Measurements from ENCODE around the gene TAF4B.
"Not testable (repeated sequence)": the region's sequence is repeated elsewhere in the genome, so short reads cannot be mapped to it uniquely, and the experiment has no call there.

TAF4B gene

DNA sequence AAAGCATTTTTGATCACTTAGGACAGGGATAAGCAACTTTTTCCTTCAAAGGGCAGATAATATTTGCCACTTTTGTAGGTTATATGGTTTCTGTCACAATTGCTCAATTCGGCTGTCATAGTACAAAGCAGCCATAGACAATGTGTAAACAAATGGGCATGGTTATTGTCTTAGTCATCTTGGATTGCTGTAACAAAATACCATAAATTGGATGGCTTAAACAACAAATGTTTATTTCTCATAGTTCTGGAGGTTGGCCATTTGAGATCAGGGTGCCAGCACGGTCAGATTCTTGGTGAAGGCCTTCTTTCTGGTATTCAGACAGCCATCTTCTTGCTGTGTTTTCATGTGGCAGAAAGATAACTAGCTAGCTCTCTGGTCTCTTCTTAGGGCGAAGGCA, 91.2 kb downstream of the TAF4B start:
- DNase-seq, result no peak

DNA sequence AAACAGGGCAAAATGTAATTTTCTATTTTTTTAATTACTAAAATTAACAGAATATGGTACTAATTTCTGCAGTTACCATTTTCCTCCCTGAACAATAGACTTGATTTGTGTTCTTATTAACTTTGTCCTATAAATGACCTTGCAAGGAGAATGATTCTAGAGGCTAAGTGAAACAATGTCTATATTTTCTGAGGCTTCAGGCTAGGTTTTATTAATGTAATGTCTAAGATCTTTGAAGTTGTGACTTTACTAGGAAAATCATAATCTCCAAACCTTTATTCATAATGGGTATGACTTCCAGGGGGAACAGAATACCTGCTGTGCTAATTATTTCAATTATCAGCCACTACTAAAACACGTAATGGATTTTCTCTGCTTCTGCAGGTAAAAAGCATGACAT, 94.4 kb downstream of the TAF4B start:
- DNase-seq, result no peak

DNA sequence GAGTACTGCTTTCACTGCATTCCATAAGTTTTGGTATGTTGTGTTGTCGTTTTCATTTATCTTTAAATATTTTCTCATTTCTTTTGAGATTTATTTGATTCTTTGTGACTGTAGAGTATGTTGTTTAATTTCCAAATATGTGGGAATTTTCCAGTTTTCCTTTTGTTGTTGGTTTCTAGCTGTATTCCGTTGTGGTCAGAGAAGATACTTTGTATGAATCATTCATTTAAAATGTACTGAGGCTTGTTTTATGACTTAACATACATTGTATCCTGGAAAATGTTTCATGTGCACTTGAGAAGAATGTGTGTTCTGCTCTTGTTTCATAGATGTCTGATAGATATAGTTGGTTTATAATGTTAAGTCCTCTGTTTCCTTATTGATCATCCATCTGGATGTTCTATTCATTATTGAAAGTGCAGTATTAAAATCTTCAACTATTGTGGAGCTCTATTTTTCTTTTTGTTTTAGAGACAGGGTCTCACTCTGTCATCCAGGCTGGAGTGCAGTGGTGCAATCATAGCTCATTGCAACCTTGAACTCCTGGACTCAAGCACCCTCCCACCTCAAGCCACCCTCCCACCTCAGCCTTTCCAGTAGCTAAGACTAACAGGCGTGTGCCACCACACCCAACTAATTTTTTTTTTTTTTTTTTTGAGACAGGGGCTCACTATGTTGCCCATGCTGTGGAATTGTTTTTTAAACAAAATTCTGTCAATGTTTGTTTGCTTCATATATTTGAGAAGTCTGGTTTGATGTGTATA, 96.8 kb downstream of the TAF4B start:
- DNase-seq, result no peak

DNA sequence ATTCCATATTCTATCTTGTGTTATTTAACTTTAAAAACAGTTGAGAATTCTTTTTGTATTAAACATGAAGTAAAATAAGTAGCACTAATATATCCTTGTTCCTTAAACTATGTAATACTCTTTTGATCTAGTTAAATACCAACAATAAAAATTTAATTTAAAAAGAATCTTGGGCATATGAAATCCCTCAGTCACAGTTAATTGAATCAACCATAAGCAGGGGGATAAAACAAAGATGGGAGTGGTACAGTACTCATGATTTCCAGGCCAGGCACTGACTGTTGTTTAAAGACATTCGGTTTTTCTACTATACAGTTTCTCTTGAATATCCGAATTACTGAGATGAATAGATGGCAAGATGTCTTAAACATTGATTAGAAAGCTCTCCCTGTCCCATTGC, 99.5 kb downstream of the TAF4B start:
- no peak for DNase-seq

- no peak for DNase-seq
These were observed 100.8 kb downstream of the TAF4B start for GRCh38 chr18:26327062-26327461.

DNA sequence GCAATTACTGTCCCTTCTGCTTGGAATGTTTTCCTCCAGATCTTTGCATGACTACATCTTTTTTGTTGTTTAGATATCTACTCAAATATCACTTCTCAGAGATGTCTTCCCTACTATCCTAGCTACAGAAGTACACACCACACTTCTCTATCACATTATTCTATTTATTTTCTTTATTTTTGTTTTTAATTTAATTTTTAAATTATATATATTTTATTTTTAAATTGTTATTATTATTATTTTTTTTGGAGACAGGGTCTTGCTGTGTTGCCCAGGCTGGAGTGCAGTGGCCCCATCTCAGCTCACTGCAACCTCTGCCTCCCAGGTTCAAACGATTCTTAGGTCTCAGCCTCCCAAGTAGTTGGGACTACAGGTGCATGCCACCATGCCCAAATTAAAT, 106.7 kb downstream of the TAF4B start:
- DNase-seq, result no peak

DNA sequence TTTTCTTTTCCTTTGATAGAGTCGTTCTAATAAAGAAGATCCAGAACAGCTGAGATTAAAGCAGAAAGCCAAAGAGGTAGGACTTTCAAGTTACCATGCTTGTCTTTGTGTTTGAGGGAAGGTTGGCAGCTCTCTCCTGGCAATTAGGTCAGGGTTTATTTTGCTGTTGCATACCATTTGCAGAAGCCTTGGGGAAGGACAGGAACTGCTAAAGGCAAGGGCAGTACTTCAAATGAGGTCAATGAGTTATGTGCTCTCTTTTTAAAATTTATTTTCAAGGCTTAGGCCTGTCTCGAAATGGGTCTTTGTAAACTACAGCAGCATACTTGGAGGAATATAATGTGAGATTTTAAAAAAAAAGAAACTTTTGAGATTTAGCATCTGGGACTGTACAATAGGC, 108.9 kb downstream of the TAF4B start:
- DNase-seq, result no peak

DNA sequence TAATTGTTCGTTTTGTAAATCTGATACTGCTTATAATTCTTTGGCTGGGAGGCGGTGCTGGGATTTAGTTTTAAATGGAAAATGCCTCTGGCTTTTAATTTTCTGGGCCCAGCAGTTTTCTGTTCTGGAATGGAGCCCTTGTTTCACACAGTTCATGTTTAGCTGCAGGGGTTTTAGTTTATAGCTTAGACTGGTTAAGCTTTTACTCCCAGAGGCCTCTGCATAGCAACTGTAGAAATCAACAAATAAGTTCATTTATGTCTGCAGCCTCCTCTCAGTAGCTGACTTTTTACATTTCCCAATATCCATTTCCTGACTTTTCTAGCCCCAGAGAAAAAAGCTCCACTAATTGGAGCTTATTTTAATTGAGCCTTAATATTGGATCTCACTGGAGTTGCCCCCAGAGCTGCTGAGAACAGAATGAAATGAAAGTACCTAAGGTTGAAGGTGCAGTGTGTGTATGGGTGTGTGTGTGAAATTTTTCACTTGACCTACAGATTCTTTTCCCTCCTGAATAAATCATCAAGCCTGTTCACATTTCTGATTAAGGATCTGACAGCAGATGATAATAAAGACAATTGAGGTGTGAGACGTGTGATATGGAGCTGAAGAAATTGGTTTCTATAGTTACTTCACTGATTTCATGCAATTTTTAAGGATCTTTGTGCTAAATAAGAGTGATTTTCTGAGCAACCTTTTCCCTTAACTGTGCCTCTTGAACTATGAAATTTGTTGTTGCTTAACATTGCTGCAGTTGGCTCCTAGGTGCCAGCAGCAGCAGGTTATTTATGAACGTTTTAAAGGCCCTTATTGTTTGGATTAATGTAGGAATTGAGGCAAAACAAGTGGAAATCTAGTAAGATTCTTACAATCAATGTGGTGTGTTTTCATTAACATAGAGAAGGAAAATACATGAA, 109.6 kb downstream of the TAF4B start:
- DNase-seq, result no peak

DNA sequence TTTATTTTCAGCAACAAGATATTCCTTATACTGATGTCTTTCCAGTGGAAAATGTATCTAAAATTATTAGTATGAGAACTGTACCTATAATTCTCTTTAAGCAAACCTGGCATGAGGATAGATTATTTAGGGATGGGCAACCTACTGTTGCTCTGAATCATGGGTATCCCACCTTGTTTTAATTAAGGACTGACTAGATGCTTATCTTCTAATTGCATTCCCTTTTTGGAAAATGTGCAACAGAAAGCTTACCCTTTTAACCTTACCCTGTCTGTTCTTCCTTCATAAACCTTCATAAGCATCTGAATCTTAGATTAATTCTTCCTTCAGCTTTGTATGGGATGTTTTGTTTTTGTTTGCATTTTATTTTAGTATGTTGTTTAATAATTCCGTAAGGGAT, 110.3 kb downstream of the TAF4B start:
- DNase-seq, result no peak

DNA sequence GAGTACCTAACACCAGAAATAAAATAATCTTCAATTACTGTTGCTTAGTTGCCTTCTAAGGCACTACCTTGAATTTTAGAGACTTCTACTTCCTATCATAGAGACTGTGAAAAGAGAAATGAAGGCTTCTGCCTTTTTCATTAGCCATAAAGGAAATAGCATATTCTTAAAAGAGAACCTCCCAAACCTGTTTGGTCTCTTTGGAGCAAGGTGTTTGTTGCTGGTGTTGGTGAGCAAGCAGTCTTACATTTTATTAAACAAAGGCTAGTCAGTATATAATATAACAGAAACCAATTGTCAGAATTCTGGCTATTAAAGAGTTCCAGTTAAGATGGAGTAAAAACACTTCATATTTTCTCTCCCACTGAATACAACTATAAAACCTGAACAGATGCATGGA, 116.4 kb downstream of the TAF4B start:
- no peak for DNase-seq

- no peak for DNase-seq
These were observed 124.7 kb downstream of the TAF4B start for GRCh38 chr18:26350961-26351360.

- no peak for DNase-seq
These were observed 130.0 kb downstream of the TAF4B start for GRCh38 chr18:26356045-26356785.

DNA sequence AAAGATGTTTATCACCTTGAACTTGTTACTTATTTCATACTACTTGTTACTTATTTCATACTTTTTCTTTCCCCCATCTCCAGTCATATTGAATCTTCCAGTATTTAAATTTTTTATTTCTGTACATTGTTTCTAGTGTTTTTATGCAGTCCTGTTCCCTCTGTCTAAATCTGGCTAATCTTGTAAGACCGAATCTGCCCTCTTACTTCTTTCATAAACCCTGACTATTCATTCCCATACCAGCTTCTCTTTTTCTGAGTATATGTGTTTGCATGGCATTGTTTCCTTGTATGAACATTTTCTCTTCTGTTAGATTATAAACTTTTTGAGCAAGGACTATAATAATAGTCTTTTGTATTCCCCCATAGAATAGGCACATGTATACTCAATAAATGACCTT, 131.7 kb downstream of the TAF4B start:
- no peak for DNase-seq

DNA sequence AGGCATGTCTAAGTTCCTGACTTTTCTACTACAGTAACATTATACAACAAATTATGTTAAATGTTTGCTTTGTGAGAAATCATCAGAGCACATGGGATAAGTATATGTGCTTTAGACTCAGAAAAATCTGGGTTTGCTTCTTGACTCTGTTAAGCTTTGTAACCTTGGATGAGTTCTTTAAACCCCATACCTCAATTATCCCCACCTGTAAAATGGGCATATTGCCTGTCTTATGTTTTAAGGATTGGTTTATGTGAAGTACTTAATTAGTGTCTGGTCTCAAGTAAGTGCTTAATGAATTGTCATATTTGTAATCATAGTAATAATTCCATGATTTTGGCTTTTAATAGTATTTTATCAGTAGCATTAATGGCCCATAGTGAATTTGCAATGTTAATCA, 135.8 kb downstream of the TAF4B start:
- DNase-seq, result no peak

GRCh38 chr18:26367425-26367824, 141.2 kb downstream of the TAF4B start:
- DNase-seq, result no peak

GRCh38 chr18:26370037-26370436, 143.8 kb downstream of the TAF4B start:
- DNase-seq, result no peak

GRCh38 chr18:26376105-26376504, 149.9 kb downstream of the TAF4B start:
- no peak for DNase-seq

DNA sequence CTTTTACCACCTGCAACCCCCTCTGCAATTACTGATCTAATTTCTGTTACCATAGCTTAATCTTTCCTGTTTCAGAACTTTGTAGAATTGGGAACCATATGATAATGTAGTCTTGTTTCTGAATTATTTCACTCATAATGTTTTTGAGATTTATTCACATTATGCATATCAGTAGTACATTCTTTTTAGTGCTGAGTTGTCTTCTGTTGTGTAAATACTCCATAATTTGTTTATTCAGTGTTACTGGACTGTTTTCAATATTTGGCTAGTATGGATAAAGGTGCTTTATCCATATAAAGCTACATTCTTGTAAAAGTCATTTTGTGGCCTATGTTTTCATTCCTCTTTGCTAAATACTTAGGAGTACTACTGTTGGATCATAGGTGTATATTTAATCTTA, 152.5 kb downstream of the TAF4B start:
- DNase-seq, result no peak

GRCh38 chr18:26381555-26381954, 155.3 kb downstream of the TAF4B start:
- not testable (repeated sequence) for DNase-seq

- DNase-seq, result no peak
These were observed 157.4 kb downstream of the TAF4B start for GRCh38 chr18:26383454-26384270.

GRCh38 chr18:26386002-26386401, 159.8 kb downstream of the TAF4B start:
- no peak for DNase-seq

DNA sequence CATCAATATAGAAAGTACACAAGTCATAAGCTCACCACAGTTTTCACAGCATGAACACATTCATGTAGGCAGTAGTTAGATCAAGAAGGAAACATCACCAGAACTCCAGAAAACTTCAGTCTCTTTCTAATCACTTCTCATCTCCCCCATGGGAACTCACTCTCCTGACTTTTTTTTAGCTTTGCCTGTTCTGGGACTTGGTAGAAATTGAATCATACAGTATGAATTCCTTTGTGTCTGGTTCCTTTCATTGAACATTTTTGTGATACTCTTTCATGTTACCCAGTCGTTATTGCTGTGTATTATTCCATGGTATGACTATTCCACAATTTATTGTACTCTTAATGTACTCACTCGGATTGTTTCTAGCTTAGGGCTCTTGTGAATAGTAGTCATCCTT, 160.2 kb downstream of the TAF4B start:
- DNase-seq, result no peak
